ENCODE measurements around the gene PIGN.

PIGN gene

DNA sequence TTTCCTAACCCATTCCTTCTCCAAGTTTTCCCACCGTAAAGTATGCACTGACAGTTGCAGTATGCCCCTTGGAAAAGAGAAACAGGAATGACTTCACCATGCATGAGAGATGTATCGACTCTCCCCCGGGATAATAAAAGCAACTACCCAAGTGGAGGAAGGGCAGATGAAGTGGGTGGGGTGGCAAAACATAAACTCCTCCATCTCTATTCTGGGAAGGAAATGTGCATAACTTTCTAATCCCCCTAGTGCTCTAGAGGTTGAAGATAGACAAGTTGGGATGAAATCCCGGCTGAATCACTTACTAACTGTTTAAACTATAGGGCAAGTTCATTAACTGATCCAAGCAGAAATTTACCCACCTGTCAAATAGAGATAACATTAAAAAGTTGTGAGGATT, 89.2 kb downstream of the PIGN start:
- TF ChIP-seq, protein P1, sequence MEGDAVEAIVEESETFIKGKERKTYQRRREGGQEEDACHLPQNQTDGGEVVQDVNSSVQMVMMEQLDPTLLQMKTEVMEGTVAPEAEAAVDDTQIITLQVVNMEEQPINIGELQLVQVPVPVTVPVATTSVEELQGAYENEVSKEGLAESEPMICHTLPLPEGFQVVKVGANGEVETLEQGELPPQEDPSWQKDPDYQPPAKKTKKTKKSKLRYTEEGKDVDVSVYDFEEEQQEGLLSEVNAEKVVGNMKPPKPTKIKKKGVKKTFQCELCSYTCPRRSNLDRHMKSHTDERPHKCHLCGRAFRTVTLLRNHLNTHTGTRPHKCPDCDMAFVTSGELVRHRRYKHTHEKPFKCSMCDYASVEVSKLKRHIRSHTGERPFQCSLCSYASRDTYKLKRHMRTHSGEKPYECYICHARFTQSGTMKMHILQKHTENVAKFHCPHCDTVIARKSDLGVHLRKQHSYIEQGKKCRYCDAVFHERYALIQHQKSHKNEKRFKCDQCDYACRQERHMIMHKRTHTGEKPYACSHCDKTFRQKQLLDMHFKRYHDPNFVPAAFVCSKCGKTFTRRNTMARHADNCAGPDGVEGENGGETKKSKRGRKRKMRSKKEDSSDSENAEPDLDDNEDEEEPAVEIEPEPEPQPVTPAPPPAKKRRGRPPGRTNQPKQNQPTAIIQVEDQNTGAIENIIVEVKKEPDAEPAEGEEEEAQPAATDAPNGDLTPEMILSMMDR (IDR thresholded peaks at IDR 0.05; ENCODE audit: extremely low read depth, missing control alignments): no peak
- DNase-seq (ENCODE audit: low spot score): no peak

DNA sequence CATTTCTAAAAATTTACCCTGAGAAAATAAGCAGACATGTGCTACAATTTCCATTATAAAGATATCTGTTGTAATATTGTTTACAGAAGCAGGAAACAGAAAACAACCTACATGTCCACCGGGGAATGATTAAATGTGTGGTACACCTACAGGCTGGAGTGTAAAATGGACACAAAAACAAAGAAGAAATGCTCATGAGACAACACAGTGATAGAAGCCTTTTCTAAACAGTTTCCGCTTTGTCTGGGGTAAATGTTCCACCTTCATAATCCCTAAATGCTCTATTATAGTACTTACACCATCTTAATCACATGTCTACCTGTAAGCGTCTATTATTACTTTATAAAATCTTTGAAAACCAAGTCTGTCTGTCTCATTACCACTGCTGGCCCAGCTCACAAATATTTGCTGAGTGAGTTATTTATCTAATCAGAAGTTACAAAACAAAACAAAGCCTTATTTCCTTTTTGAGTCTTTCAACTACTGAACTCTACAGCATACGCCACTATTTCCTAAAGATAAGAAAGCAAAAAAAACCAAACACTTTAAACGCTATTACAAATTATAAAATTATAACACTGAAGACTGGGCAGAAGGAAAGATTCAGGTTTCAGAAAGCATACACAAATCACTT, 95.3 kb downstream of the PIGN start:
- DNase-seq (ENCODE audit: low spot score): no peak
- TF ChIP-seq, protein P1 (IDR thresholded peaks at IDR 0.05; ENCODE audit: extremely low read depth, missing control alignments): no peak

DNA sequence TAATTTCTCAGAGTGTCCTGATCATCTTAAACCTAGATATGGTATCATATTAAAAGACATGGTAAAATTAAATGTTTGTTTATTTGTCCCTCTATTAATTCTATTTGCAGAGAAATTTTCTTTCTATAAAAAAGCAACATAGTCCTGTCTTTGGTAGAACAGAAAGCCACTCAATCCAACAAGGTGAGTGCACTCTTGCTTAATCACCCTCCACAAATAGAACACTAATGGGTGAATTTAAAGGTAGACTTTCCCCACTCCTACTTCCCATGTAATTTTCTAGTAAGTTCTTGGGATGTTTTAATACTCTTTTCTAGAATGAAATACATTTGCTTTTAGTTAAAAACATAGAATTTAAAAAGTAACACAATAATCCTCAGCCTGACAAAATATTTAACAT, 97.7 kb downstream of the PIGN start:
- DNase-seq (ENCODE audit: low spot score): no peak
- TF ChIP-seq, protein P1 (IDR thresholded peaks at IDR 0.05; ENCODE audit: extremely low read depth, missing control alignments): no peak

DNA sequence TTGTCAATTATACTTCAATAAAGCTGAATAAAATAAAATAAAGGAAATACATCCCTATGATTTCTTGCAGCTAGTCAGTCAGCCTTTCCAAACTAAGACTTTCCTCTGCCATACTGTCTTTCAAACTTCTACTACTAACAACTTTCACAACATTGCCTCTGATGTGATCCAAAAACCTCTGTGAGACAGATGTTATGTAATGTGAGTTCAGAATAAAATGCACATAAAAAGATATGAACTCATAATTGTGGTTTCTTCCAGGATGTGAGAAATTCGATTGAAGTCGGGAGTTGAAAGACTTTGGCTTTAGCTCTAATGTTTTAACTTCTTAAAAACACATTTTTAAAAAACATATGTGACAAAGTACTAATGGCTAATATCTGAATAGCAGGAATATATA, 98.7 kb downstream of the PIGN start:
- DNase-seq (ENCODE audit: low spot score): no peak
- TF ChIP-seq, protein P1 (IDR thresholded peaks at IDR 0.05; ENCODE audit: extremely low read depth, missing control alignments): no peak

DNA sequence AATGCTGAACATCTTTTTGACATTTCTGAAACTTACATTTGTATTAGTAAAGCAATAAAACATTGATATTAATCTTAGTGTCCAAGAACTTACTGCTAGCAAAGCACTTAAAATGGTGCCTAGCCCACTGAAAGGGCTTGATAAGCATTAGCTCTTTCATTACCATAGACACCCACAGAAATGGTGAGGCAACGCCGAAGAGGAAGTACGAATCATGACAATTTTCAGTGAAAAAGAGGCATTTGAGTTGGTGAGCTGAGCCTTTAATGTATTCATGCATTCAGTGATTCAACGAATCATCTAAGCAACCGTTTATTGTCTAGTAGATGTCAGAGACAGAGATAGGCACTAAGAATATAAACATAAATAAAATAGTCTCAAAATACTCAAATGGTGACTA, 101.1 kb downstream of the PIGN start:
- no peak for DNase-seq (ENCODE audit: low spot score)
- TF ChIP-seq, protein P1 (IDR thresholded peaks at IDR 0.05; ENCODE audit: extremely low read depth, missing control alignments): no peak

DNA sequence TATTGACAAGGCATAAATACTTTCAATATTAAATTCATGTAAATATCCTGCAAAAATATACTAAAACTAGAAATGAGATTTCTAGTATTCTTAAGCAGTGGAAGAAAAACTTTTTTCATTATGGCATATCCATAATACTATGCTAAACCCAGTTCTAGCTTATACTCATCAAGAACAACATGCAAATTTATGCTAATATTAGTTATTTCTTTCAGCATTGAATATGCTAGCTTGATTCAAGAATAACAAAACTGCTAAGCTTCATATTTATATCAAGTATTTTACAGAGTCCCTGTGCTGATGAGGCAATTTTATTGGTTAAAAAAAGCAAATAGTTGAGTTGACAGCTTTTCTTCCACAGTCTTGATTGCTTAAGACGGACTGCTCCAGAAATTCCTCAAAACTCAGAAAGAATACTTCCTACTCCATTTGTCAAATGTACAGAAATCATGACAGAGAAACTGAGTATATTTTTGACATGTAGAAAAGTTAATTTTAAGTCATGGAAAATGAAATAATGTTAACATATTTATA, 105.0 kb downstream of the PIGN start:
- no peak for DNase-seq (ENCODE audit: low spot score)
- TF ChIP-seq, protein P1 (IDR thresholded peaks at IDR 0.05; ENCODE audit: extremely low read depth, missing control alignments): no peak

DNA sequence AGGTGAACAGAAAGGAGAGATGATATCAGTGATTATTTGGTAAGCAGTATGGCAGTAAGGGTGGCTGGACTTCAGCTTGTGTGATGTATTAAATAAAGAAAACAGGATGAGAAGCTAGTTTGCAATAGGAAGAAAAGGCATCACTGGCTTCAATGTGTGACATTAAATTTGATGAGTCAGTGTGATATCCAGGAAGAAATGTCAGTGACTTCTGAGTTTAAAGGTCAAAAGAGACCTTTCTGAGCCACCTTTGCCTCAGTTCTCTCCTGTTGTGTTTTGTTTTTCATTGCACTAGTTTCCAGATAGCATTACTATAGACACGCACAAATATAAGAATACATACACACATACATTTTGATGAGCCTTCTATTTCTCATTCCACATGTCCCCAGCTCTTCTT, 105.6 kb downstream of the PIGN start:
- TF ChIP-seq, protein P1 (IDR thresholded peaks at IDR 0.05; ENCODE audit: extremely low read depth, missing control alignments): no peak
- DNase-seq (ENCODE audit: low spot score): no peak

Measured in GM20000 (cell line).